ENCODE measurements around the gene ITGB1BP2. TPM values are rescaled to one million over a fixed set of nuclear protein-coding genes. Genes with fewer than 3 reads are reported as not detected.
"Not testable (repeated sequence)": the region's sequence is repeated elsewhere in the genome, so short reads cannot be mapped to it uniquely, and the experiment has no call there.

ITGB1BP2 gene
- polyA plus RNA-seq (ENCODE audit: insufficient read length) = 142 TPM

- no peak for DNase-seq (ENCODE audit: low read depth)
These were observed at the start of gene ITGB1BP2 for GRCh38 chrX:71301195-71301924. ITGB1BP2 (plus strand) TSS chrX:71301750; CDS start chrX:71301807, 57 bp downstream.

GRCh38 chrX:71252221-71252620 is 49.3 kb upstream of the ITGB1BP2 start:
- no peak for DNase-seq (ENCODE audit: low read depth)

GRCh38 chrX:71253253-71254091 is 48.1 kb upstream of the ITGB1BP2 start:
- no peak for DNase-seq (ENCODE audit: low read depth)

GRCh38 chrX:71254092-71254963 is 47.2 kb upstream of the ITGB1BP2 start, which contains the start of gene ZMYM3:
ZMYM3 (minus strand) TSS chrX:71254140; CDS start chrX:71253255, 885 bp downstream.
- DNase-seq (ENCODE audit: low read depth) = peak; percentile 41

GRCh38 chrX:71256051-71256450 is 45.5 kb upstream of the ITGB1BP2 start:
- DNase-seq (ENCODE audit: low read depth) = no peak

- DNase-seq (ENCODE audit: low read depth) = no peak
These were observed 44.7 kb upstream of the ITGB1BP2 start for GRCh38 chrX:71256856-71257255.

- not testable (repeated sequence) for DNase-seq (ENCODE audit: low read depth)
These were observed 32.9 kb upstream of the ITGB1BP2 start for GRCh38 chrX:71268624-71269023.

- no peak for DNase-seq (ENCODE audit: low read depth)
These were observed 31.7 kb upstream of the ITGB1BP2 start for GRCh38 chrX:71269801-71270395.

- DNase-seq (ENCODE audit: low read depth) = not testable (repeated sequence)
These were observed 29.2 kb upstream of the ITGB1BP2 start for GRCh38 chrX:71272313-71272712.

GRCh38 chrX:71281300-71281699 is 20.2 kb upstream of the ITGB1BP2 start:
- not testable (repeated sequence) for DNase-seq (ENCODE audit: low read depth)

- no peak for DNase-seq (ENCODE audit: low read depth)
These were observed 18.8 kb upstream of the ITGB1BP2 start for GRCh38 chrX:71282514-71283402.

- peak; percentile 97 for DNase-seq (ENCODE audit: low read depth)
These were observed 18.0 kb upstream of the ITGB1BP2 start, which contains the start of gene NONO for GRCh38 chrX:71283403-71284143. NONO (plus strand) TSS chrX:71283635; CDS start chrX:71290638, 7,003 bp downstream.

GRCh38 chrX:71285929-71286328 is 15.6 kb upstream of the ITGB1BP2 start:
- no peak for DNase-seq (ENCODE audit: low read depth)

GRCh38 chrX:71291381-71291780 is 10.2 kb upstream of the ITGB1BP2 start:
- no peak for DNase-seq (ENCODE audit: low read depth)

GRCh38 chrX:71292669-71293365 is 8.7 kb upstream of the ITGB1BP2 start:
- DNase-seq (ENCODE audit: low read depth) = no peak

GRCh38 chrX:71296806-71297205 is 4.7 kb upstream of the ITGB1BP2 start:
- no peak for DNase-seq (ENCODE audit: low read depth)

- DNase-seq (ENCODE audit: low read depth) = no peak
These were observed 3.4 kb upstream of the ITGB1BP2 start for GRCh38 chrX:71298119-71298518.

GRCh38 chrX:71300064-71300463 is 1.5 kb upstream of the ITGB1BP2 start:
- not testable (repeated sequence) for DNase-seq (ENCODE audit: low read depth)

- DNase-seq (ENCODE audit: low read depth) = not testable (repeated sequence)
These were observed 1.1 kb upstream of the ITGB1BP2 start for GRCh38 chrX:71300495-71300894.
